GM23338 (cell line): ENCODE results near the gene PARD6B. TPM values are rescaled to one million over a fixed set of nuclear protein-coding genes. Genes with fewer than 3 reads are reported as not detected.
A peak's percentile ranks its signal among the peaks of the same experiment; 100 is the strongest.

Experiments
- ATAC-seq: fragments of 200-7000 bp; cut with Tn5 transposase; 3 replicates; pipeline ENCODE4 v1.9.1; 2020
- DNase-seq: peaks from one replicate; pipeline ENCODE4 v3.0.0-alpha.2; 2015; ENCODE audit warnings: low spot score
- H2AFZ ChIP-seq: fragments of 200-600 bp; sonication (generic); 2 replicates; pipeline ENCODE4 v1.8.0; 2016; ENCODE audit warnings: antibody characterized with exemption, mild to moderate bottlenecking, moderate library complexity
- H3F3A ChIP-seq: fragments of 200-600 bp; sonication (generic); replicated peaks from 2 replicates; pipeline ENCODE4 v1.8.0; 2017; ENCODE audit warnings: antibody characterized with exemption, mixed run types, low read depth
- H3K27ac ChIP-seq: fragments of 200-600 bp; sonication (generic); 2 replicates; pipeline ENCODE4 v1.6.1; 2016; ENCODE audit warnings: low read depth
- H3K27me3 ChIP-seq: fragments of 200-600 bp; sonication (generic); 2 replicates; pipeline ENCODE4 v1.8.0; 2016; ENCODE audit warnings: mild to moderate bottlenecking, mixed run types, moderate library complexity; ENCODE audit not compliant: insufficient read depth
- H3K36me3 ChIP-seq: fragments of 200-600 bp; sonication (generic); 2 replicates; pipeline ENCODE4 v1.8.0; 2016; ENCODE audit warnings: mild to moderate bottlenecking; ENCODE audit not compliant: insufficient read depth
- H3K4me1 ChIP-seq: fragments of 200-600 bp; sonication (generic); 2 replicates; pipeline ENCODE4 v1.8.0; 2016; ENCODE audit warnings: mild to moderate bottlenecking, moderate library complexity; ENCODE audit not compliant: insufficient read depth
- H3K4me2 ChIP-seq: fragments of 200-600 bp; sonication (generic); 2 replicates; pipeline ENCODE4 v1.7.1; 2017; ENCODE audit warnings: mixed run types
- H3K4me3 ChIP-seq: fragments of 200-600 bp; sonication (generic); 2 replicates; pipeline ENCODE4 v1.6.1; 2016; ENCODE audit warnings: mixed run types
- H3K79me2 ChIP-seq: fragments of 200-600 bp; sonication (generic); replicated peaks from 2 replicates; pipeline ENCODE4 v1.8.0; 2017; ENCODE audit warnings: mild to moderate bottlenecking; ENCODE audit not compliant: insufficient read depth
- H3K9me2 ChIP-seq: fragments of 200-600 bp; sonication (generic); 2 replicates; pipeline ENCODE4 v1.8.0; 2017; ENCODE audit not compliant: insufficient read depth
- H4K20me1 ChIP-seq: fragments of 200-600 bp; sonication (generic); replicated peaks from 2 replicates; pipeline ENCODE4 v1.8.0; 2017; ENCODE audit warnings: mild to moderate bottlenecking; ENCODE audit not compliant: insufficient read depth
- H3K27ac Mint-ChIP-seq: 2 replicates; pipeline ENCODE4 v1.8.0; 2020; ENCODE audit warnings: inconsistent platforms, mild to moderate bottlenecking, moderate library complexity, mixed read lengths
- H3K27me3 Mint-ChIP-seq: 3 replicates; pipeline ENCODE4 v1.8.0; 2022; ENCODE audit warnings: low read depth, mild to moderate bottlenecking, moderate library complexity, mixed read lengths, inconsistent platforms; ENCODE audit not compliant: insufficient read depth, poor library complexity
- H3K36me3 Mint-ChIP-seq: 3 replicates; pipeline ENCODE4 v1.8.0; 2021; ENCODE audit warnings: low read depth, mild to moderate bottlenecking, inconsistent platforms, moderate library complexity, mixed read lengths
- H3K4me1 Mint-ChIP-seq: 3 replicates; pipeline ENCODE4 v1.8.0; 2020; ENCODE audit warnings: mild to moderate bottlenecking, inconsistent platforms, mixed read lengths
- H3K4me3 Mint-ChIP-seq: 3 replicates; pipeline ENCODE4 v1.8.0; 2021; ENCODE audit warnings: moderate library complexity, mild to moderate bottlenecking, inconsistent platforms, mixed read lengths
- H3K9me3 Mint-ChIP-seq: 3 replicates; pipeline ENCODE4 v1.8.0; 2020; ENCODE audit warnings: moderate library complexity, mild to moderate bottlenecking, inconsistent platforms, mixed read lengths
- CREB1 ChIP-seq: fragments of 250-450 bp; sonication (Bioruptor Pico); IDR thresholded peaks from 2 replicates; pipeline ENCODE4 v1.5.0; 2020; ENCODE audit warnings: low read depth, mild to moderate bottlenecking, moderate library complexity
- CTCF ChIP-seq, 2 experiments: fragments of 200-600 bp in 1 of 2; sonication (generic) in 1 of 2; conservative IDR thresholded peaks; 2 replicates each; pipeline versions ENCODE4 v1.5.1 to v1.6.1; 2016 to 2017; ENCODE audit warnings: antibody characterized with exemption in 2 of 2, low read depth in 2 of 2, mild to moderate bottlenecking in 2 of 2, moderate library complexity in 1 of 2
- ETS1 ChIP-seq: IDR thresholded peaks from 2 replicates; pipeline ENCODE4 v1.6.1; 2016; ENCODE audit warnings: antibody characterized with exemption
- EZH2 ChIP-seq: fragments of 200-600 bp; sonication (generic); IDR thresholded peaks from one replicate; pipeline ENCODE4 v1.8.0; 2017; ENCODE audit warnings: antibody characterized with exemption, mild to moderate bottlenecking, low read depth; ENCODE audit not compliant: unreplicated experiment
- EZH2phosphoT487 ChIP-seq: fragments of 200-600 bp; sonication (generic); IDR thresholded peaks from one replicate; pipeline ENCODE4 v1.8.1; 2018; ENCODE audit warnings: antibody characterized with exemption; ENCODE audit not compliant: unreplicated experiment
- JUNB ChIP-seq: IDR thresholded peaks from one replicate; pipeline ENCODE4 v1.6.1; 2016; ENCODE audit warnings: antibody characterized with exemption; ENCODE audit not compliant: unreplicated experiment
- NANOG ChIP-seq: IDR thresholded peaks from 2 replicates; pipeline ENCODE4 v1.6.1; 2016; ENCODE audit warnings: antibody characterized with exemption, borderline replicate concordance
- POLR2AphosphoS5 ChIP-seq: IDR thresholded peaks from 2 replicates; pipeline ENCODE4 v1.6.1; 2016; ENCODE audit warnings: antibody characterized with exemption, low read depth
- REST ChIP-seq: IDR thresholded peaks from one replicate; pipeline ENCODE4 v1.6.1; 2018; ENCODE audit warnings: antibody characterized with exemption; ENCODE audit not compliant: unreplicated experiment
- STAT1 ChIP-seq: IDR thresholded peaks from one replicate; pipeline ENCODE4 v1.6.1; 2016; ENCODE audit warnings: antibody characterized with exemption; ENCODE audit not compliant: unreplicated experiment
- ZNF114 ChIP-seq: fragments of 250-450 bp; sonication (Bioruptor Pico); IDR thresholded peaks from 2 replicates; pipeline ENCODE4 v1.5.0; 2020; ENCODE audit warnings: mild to moderate bottlenecking, moderate library complexity
- ZNF331 ChIP-seq: fragments of 250-450 bp; sonication (Bioruptor Pico); IDR thresholded peaks from 2 replicates; pipeline ENCODE4 v1.5.0; 2020; ENCODE audit warnings: low read depth, mild to moderate bottlenecking, moderate library complexity
- ZNF462 ChIP-seq: fragments of 250-450 bp; sonication (Bioruptor Pico); IDR thresholded peaks from 2 replicates; pipeline ENCODE4 v1.5.0; 2020; ENCODE audit warnings: mild to moderate bottlenecking, moderate library complexity
- polyA plus RNA-seq: library from polyadenylated mRNA; unstranded; fragments of >200 nt; fragmentation: Nextera tagmentation; extraction: Ambion mirVana; gene quantifications from 2 replicates; pipeline ENCODE4 v1.2.1, GENCODE V29; 2016
- total RNA-seq: library from RNA; depleted of rRNA; stranded (reverse); fragments of >200 nt; shearing (Covaris generic); gene quantifications from 2 replicates; pipeline ENCODE4 v1.2.3, GENCODE V29; 2014

The PARD6B gene
- total and polyA plus RNA-seq, 2 experiments from 2014 or later, result 23.5 to 29.2 TPM

- Histone ChIP-seq H3K9me2 (no peaks in the 10 kb centered on the region), H3K4me3 (no peak overlapping the region), H3K27me3 (no peaks in the 10 kb centered on the region), H4K20me1 (peaks cover 7% of the 10 kb centered on the region; the same call in 1 of the 2 replicates), H3K36me3 (peaks cover 11% of the 10 kb centered on the region), H3K4me2 (no peak overlapping the region), H3K27ac (peak overlapping the region; percentile 77), H3F3A (0 out of 2 replicates have a peak, but pooled peaks cover 2% of the 10 kb centered on the region), H2AFZ (no peak overlapping the region), H3K79me2 (peaks cover 41% of the 10 kb centered on the region), H3K4me1 (peaks cover 19% of the 10 kb centered on the region)
- H3K9me3 Mint-ChIP-seq, result no peaks in the 10 kb centered on the region
- H3K27me3 Mint-ChIP-seq, result peaks cover 5% of the 10 kb centered on the region
- H3K27ac Mint-ChIP-seq, result no peak overlapping the region; the same call in 1 of the 2 replicates
- H3K36me3 Mint-ChIP-seq, result peaks cover 37% of the 10 kb centered on the region
- DNase-seq (no peak), ATAC-seq (no peak)
- peaks cover 37% of the 10 kb centered on the region for H3K4me1 Mint-ChIP-seq
- no peak for TF ChIP-seq ZNF462 (CRISPR knock-in tag)
- TF ChIP-seq EZH2, result no peak
- TF ChIP-seq NANOG, result no peak
- no peak for TF ChIP-seq STAT1
- TF ChIP-seq CTCF (conservative IDR thresholded peaks at IDR 0.05; ENCODE audit: low read depth in 2 of 2), result no peak
- no peak for TF ChIP-seq CREB1
- TF ChIP-seq JUNB, result no peak
- no peak for TF ChIP-seq REST
- no peak for TF ChIP-seq EZH2phosphoT487
- no peak for TF ChIP-seq POLR2AphosphoS5
- no peak for TF ChIP-seq ETS1
- TF ChIP-seq ZNF114 (CRISPR knock-in tag), result no peak
- TF ChIP-seq ZNF331 (CRISPR knock-in tag), result no peak
- H3K4me3 Mint-ChIP-seq, result no peak overlapping the region
These were observed 15.9 kb downstream of the PARD6B start for GRCh38 chr20:50747275-50747674.
